H1 (cell line): ENCODE results near the gene UBE2E1. TPM values are rescaled to one million over a fixed set of nuclear protein-coding genes. Genes with fewer than 3 reads are reported as not detected.

Source experiments
- CTCF ChIA-PET: fragments of 300-600 bp; sonication (Branson Sonifier 250); formaldehyde crosslinking; loops from one replicate; lab custom pipeline; 2021; ENCODE audit not compliant: partially characterized antibody; lab: Charles Lee
- POLR2A ChIA-PET: fragments of 300-600 bp; sonication (Branson Sonifier 250); formaldehyde crosslinking; loops from one replicate; lab custom pipeline; 2021; ENCODE audit warnings: inconsistent platforms; ENCODE audit not compliant: partially characterized antibody; lab: Charles Lee
- DNase-seq, 2 experiments: peaks; one replicate each; pipeline versions ENCODE4 v3.0.0 to v3.0.0-alpha.2; 2010 to 2022; ENCODE audit warnings: low spot score in 2 of 2, low read depth in 1 of 2, mixed read lengths in 1 of 2
- FAIRE-seq: peaks from 2 replicates; lab custom pipeline; 2011; peaks lifted over from hg19 to GRCh38; lab: Jason Lieb, UNC
- H2AFZ ChIP-seq: 2 replicates; pipeline ENCODE4 v1.8.1; 2012; ENCODE audit warnings: low read length, inconsistent platforms
- H2AK5ac ChIP-seq: 2 replicates; pipeline ENCODE4 v1.6.1; 2013; ENCODE audit warnings: low read depth, low read length
- H2BK120ac ChIP-seq: replicated peaks from 2 replicates; pipeline ENCODE3; 2013; ENCODE audit warnings: low read depth, low read length, inconsistent platforms
- H2BK12ac ChIP-seq: 2 replicates; pipeline ENCODE4 v1.6.1; 2013; ENCODE audit warnings: low read depth, low read length
- H2BK15ac ChIP-seq: 2 replicates; pipeline ENCODE4 v1.6.1; 2013; ENCODE audit warnings: low read length
- H2BK20ac ChIP-seq: 2 replicates; pipeline ENCODE4 v1.6.1; 2013; ENCODE audit warnings: low read length
- H2BK5ac ChIP-seq: 2 replicates; pipeline ENCODE4 v1.6.1; 2013; ENCODE audit warnings: low read depth, low read length
- H3K14ac ChIP-seq: 2 replicates; pipeline ENCODE4 v1.6.1; 2013; ENCODE audit warnings: inconsistent platforms; ENCODE audit not compliant: insufficient read length
- H3K18ac ChIP-seq: 2 replicates; pipeline ENCODE4 v1.6.1; 2013; ENCODE audit warnings: low read length; ENCODE audit errors: extremely low read depth
- H3K23ac ChIP-seq: 2 replicates; pipeline ENCODE4 v1.6.1; 2013; ENCODE audit warnings: inconsistent platforms; ENCODE audit not compliant: insufficient read length
- H3K23me2 ChIP-seq: 2 replicates; pipeline ENCODE4 v1.6.1; 2013; ENCODE audit warnings: low read depth, low read length
- H3K27ac ChIP-seq: 2 replicates; pipeline ENCODE4 v1.6.1; 2011; ENCODE audit warnings: low read depth, low read length, inconsistent platforms
- H3K27me3 ChIP-seq, 4 experiments: replicated peaks in 1 of 4; 1 replicate in 1 of 4; 2 replicates in 3 of 4; pipeline versions ENCODE4 v1.6.1 to v1.8.1; 2011 to 2013; ENCODE audit warnings: low read length in 3 of 4, mild to moderate bottlenecking in 3 of 4, inconsistent platforms in 2 of 4, mixed read lengths in 2 of 4, moderate library complexity in 1 of 4; ENCODE audit not compliant: control insufficient read depth in 3 of 4, insufficient read depth in 3 of 4; ENCODE audit errors: extremely low read depth in 1 of 4
- H3K36me3 ChIP-seq, 4 experiments: 2 replicates each; pipeline versions ENCODE4 v1.6.1 to v1.8.1; 2011 to 2013; ENCODE audit warnings: mild to moderate bottlenecking in 4 of 4, low read length in 3 of 4, moderate library complexity in 2 of 4, control low read depth in 1 of 4, inconsistent platforms in 1 of 4; ENCODE audit not compliant: insufficient read depth in 4 of 4, control insufficient read depth in 2 of 4
- H3K4ac ChIP-seq: replicated peaks from 2 replicates; pipeline ENCODE3; 2013; ENCODE audit warnings: low read length, low read depth, mixed read lengths, inconsistent platforms; ENCODE audit not compliant: insufficient read length
- H3K4me1 ChIP-seq, 4 experiments: replicated peaks in 1 of 4; 1 replicate in 1 of 4; 2 replicates in 3 of 4; pipeline versions ENCODE4 v1.6.1 to v1.8.1; 2011 to 2013; ENCODE audit warnings: low read length in 3 of 4, inconsistent platforms in 2 of 4, mixed read lengths in 1 of 4; ENCODE audit not compliant: insufficient read depth in 4 of 4, control insufficient read depth in 3 of 4
- H3K4me2 ChIP-seq, 2 experiments: 2 replicates each; pipeline versions ENCODE4 v1.6.1 to v1.8.1; 2011 to 2013; ENCODE audit warnings: low read depth in 2 of 2, low read length in 2 of 2, control low read depth in 1 of 2, inconsistent platforms in 1 of 2, mild to moderate bottlenecking in 1 of 2; ENCODE audit not compliant: insufficient read depth in 1 of 2
- H3K4me3 ChIP-seq, 4 experiments: fragments of 200-600, 300-600 bp in 1 of 4; sonication (generic), shearing (Covaris generic), sonication (Bioruptor Twin) in 1 of 4; 2 replicates each; pipeline versions ENCODE4 v1.5.1 to v1.8.1; 2011 to 2016; ENCODE audit warnings: low read length in 4 of 4, low read depth in 3 of 4, control low read depth in 2 of 4, inconsistent platforms in 2 of 4, mild to moderate bottlenecking in 2 of 4, mixed read lengths in 1 of 4, moderate library complexity in 1 of 4; ENCODE audit not compliant: insufficient read depth in 2 of 4; ENCODE audit errors: extremely low read depth in 1 of 4
- H3K56ac ChIP-seq: replicated peaks from 2 replicates; pipeline ENCODE3; 2013; ENCODE audit warnings: low read depth, mild to moderate bottlenecking, mixed read lengths, low read length, inconsistent platforms; ENCODE audit not compliant: insufficient read length
- H3K79me1 ChIP-seq: 2 replicates; pipeline ENCODE4 v1.6.1; 2013; ENCODE audit warnings: low read depth, low read length, control low read depth
- H3K79me2 ChIP-seq, 2 experiments: 2 replicates each; pipeline versions ENCODE4 v1.6.1 to v1.8.1; 2012 to 2013; ENCODE audit warnings: low read length in 2 of 2, mild to moderate bottlenecking in 2 of 2, inconsistent platforms in 1 of 2; ENCODE audit not compliant: insufficient read depth in 2 of 2, control insufficient read depth in 1 of 2
- H3K9ac ChIP-seq, 4 experiments: replicated peaks in 1 of 4; 1 replicate in 1 of 4; 2 replicates in 3 of 4; pipeline versions ENCODE4 v1.6.1 to v1.8.1; 2011 to 2013; ENCODE audit warnings: low read depth in 3 of 4, low read length in 3 of 4, control low read depth in 2 of 4, mild to moderate bottlenecking in 2 of 4, moderate library complexity in 2 of 4, inconsistent platforms in 1 of 4; ENCODE audit errors: extremely low read depth in 1 of 4
- H3K9me3 ChIP-seq, 2 experiments: 2 replicates each; pipeline versions ENCODE4 v1.6.1 to v1.8.1; 2012 to 2013; ENCODE audit warnings: mild to moderate bottlenecking in 2 of 2, moderate library complexity in 2 of 2, control low read depth in 1 of 2, inconsistent platforms in 1 of 2, low read depth in 1 of 2, low read length in 1 of 2, mixed read lengths in 1 of 2; ENCODE audit not compliant: insufficient read depth in 2 of 2
- H4K20me1 ChIP-seq, 2 experiments: replicated peaks in 1 of 2; 2 replicates each; pipeline versions ENCODE3 to v1.8.1; 2011 to 2013; ENCODE audit warnings: inconsistent platforms in 2 of 2, low read length in 2 of 2, mild to moderate bottlenecking in 1 of 2; ENCODE audit not compliant: insufficient read depth in 2 of 2, control insufficient read depth in 1 of 2
- H4K5ac ChIP-seq: 2 replicates; pipeline ENCODE4 v1.6.1; 2013; ENCODE audit warnings: low read length, low read depth, mixed read lengths, inconsistent platforms; ENCODE audit not compliant: insufficient read length
- H4K8ac ChIP-seq: 2 replicates; pipeline ENCODE4 v1.8.0; 2013; ENCODE audit warnings: mild to moderate bottlenecking, moderate library complexity, low read length, inconsistent platforms; ENCODE audit not compliant: insufficient read depth; ENCODE audit errors: extremely low read depth
- H4K91ac ChIP-seq: replicated peaks from 2 replicates; pipeline ENCODE3; 2013; ENCODE audit warnings: low read length, mixed read lengths, inconsistent platforms; ENCODE audit not compliant: insufficient read length
- CBX8 ChIP-seq: fragments of 300-800, 300-1000 bp; sonication (generic); IDR thresholded peaks from 2 replicates; pipeline ENCODE4 v1.7.1; 2016; ENCODE audit warnings: low read depth, low read length, borderline replicate concordance
- WGBS, 2 experiments: shearing (Covaris generic) in 1 of 2; methylation state at CpG; one replicate each; pipeline versions ENCODE4 v1.1.6 to v1.1.7; 2013 to 2015; ENCODE audit warnings: low lambda C conversion rate in 2 of 2, mixed read lengths in 2 of 2, inconsistent platforms in 1 of 2, low coverage in 1 of 2, missing lambda C conversion rate in 1 of 2; ENCODE audit not compliant: insufficient replicate concordance in 2 of 2, insufficient coverage in 1 of 2, insufficient read length in 1 of 2; ENCODE audit errors: extremely low coverage in 1 of 2, missing lambda C conversion rate in 1 of 2; 5-methylcytosine and 5-hydroxymethylcytosine counted together
- polyA plus RNA-seq, 7 experiments: library from polyadenylated mRNA; depleted of rRNA in 3 of 7; stranded (reverse) in 5 of 7; unstranded in 2 of 7; fragments of >200 nt in 5 of 7; fragments of 200-250 nt in 2 of 7; gene quantifications; 1 replicate in 5 of 7; 2 replicates in 1 of 7; 4 replicates in 1 of 7; pipeline versions ENCODE4 v1.2.1 to v1.2.3, GENCODE V29; 2011 to 2013; ENCODE audit warnings: missing spikeins in 2 of 7, mixed read lengths in 2 of 7
- total RNA-seq: library from RNA; stranded (reverse); fragmentation: NEBNext Ultra II Directional; extraction: Animal tissue kit (Norgen Biotek cat#: 25700); gene quantifications from 2 replicates; pipeline ENCODE4 v1.2.1, GENCODE V29; 2021

The UBE2E1 gene
- total and polyA plus RNA-seq, 2 of the 8 experiments (the other 6 are each of a cell fraction or from before 2014, with no cell fraction given): 109 to 141 TPM

GRCh38 chr3:23811185-23811527 is 5.4 kb downstream of the UBE2E1 start:
- peak overlapping the region; percentile 85 to 86 for H3K4me2 ChIP-seq
- peaks cover 3 to 18% (median 10%) of the 10 kb centered on the region in 4 experiments; a peak in 5 of 7 replicates for H3K4me1 ChIP-seq
- H4K8ac ChIP-seq: peak overlapping the region; percentile 96; the same call in 1 of the 2 replicates
- H3K23me2 ChIP-seq: peaks cover 8% of the 10 kb centered on the region; the same call in 1 of the 2 replicates
- H3K36me3 ChIP-seq: peaks cover 0 to 16% (median 2%) of the 10 kb centered on the region in 4 experiments; a peak in 4 of 8 replicates
- no peak overlapping the region for H2BK15ac ChIP-seq
- no peak for FAIRE-seq
- no peaks in the 10 kb centered on the region for H3K27me3 ChIP-seq
- peaks cover 0 to 6% of the 10 kb centered on the region in 2 experiments for H4K20me1 ChIP-seq
- ChIA-PET CTCF (interaction anchor here (0.8 to 1.5 kb wide), 6 partner anchors 16 to 195 kb away, joined by 3 to 7 read pairs (median 4); no protein-coding TSS in a partner anchor), POLR2A (interaction anchor here (0.6 to 4.9 kb wide), 21 partner anchors 9 to 161 kb away, joined by 3 to 69 read pairs (median 5); partner anchors contain the start of genes NKIRAS1 and RPL15)
- no peak overlapping the region; the same call in 1 of the 2 replicates for H3K18ac ChIP-seq
- 0 out of 2 replicates have a peak, but pooled peaks cover 2% of the 10 kb centered on the region for H3K79me1 ChIP-seq
- H3K27ac ChIP-seq: peak overlapping the region; percentile 90
- no peak overlapping the region for H3K14ac ChIP-seq
- H4K5ac ChIP-seq: no peak overlapping the region
- H3K79me2 ChIP-seq: peaks cover 6 to 82% of the 10 kb centered on the region in 2 experiments; a peak in 3 of 4 replicates
- H4K91ac ChIP-seq: peak overlapping the region; percentile 83
- peak overlapping the region in 3 of 4 experiments; percentile 75 to 88 (median 88); a peak in 5 of 7 replicates for H3K9ac ChIP-seq
- WGBS, 2 experiments: 23% methylated on average over 10 of the region's 10 CpGs; no CpG with 5 or more reads in 1 of the 2 experiments
- no peak overlapping the region for H2BK5ac ChIP-seq
- H3K23ac ChIP-seq: no peak overlapping the region
- DNase-seq: no peak
- 0 out of 2 replicates have a peak overlapping the region, but pooled peaks have one; percentile 43 for H2AFZ ChIP-seq
- no peak overlapping the region for H2BK12ac ChIP-seq
- H2BK120ac ChIP-seq: no peak overlapping the region
- no peak overlapping the region for H3K4ac ChIP-seq
- H3K9me3 ChIP-seq: no peaks in the 10 kb centered on the region
- H2BK20ac ChIP-seq: no peak overlapping the region
- H3K56ac ChIP-seq: no peak overlapping the region
- no peak overlapping the region for H2AK5ac ChIP-seq
- peak overlapping the region; percentile 42 to 87 (median 66) for H3K4me3 ChIP-seq
- TF ChIP-seq CBX8: no peak
